Esophagus muscularis mucosa (tissue), 4 donors: Measurements from ENCODE around the gene MBD1. TPM values are rescaled to one million over a fixed set of nuclear protein-coding genes. Genes with fewer than 3 reads are reported as not detected.
A peak's percentile ranks its signal among the peaks of the same experiment; 100 is the strongest.

Experiments
- DNase-seq: peaks from one replicate; pipeline ENCODE4 v3.0.0-alpha.2; 2017; ENCODE audit errors: extremely low spot score
- H3K27ac ChIP-seq, 4 donors: fragments of 200-600 bp; sonication (generic); replicated peaks in 1 of 4; 1 replicate in 3 of 4; 2 replicates in 1 of 4; pipeline ENCODE4 v1.5.1; 2016 to 2019; ENCODE audit warnings: mild to moderate bottlenecking in 1 of 4
- H3K27me3 ChIP-seq, 4 donors: fragments of 200-600 bp; sonication (generic); one replicate each; pipeline versions ENCODE4 v1.5.1 to v1.6.0; 2016 to 2019
- H3K36me3 ChIP-seq, 4 donors: fragments of 200-600 bp; sonication (generic); one replicate each; pipeline ENCODE4 v1.5.1; 2016 to 2019
- H3K4me1 ChIP-seq, 4 donors: fragments of 200-600 bp; sonication (generic); one replicate each; pipeline ENCODE4 v1.5.1; 2016 to 2019
- H3K4me3 ChIP-seq, 4 donors: fragments of 200-600 bp; sonication (generic); 1 replicate in 2 of 4; 2 replicates in 2 of 4; pipeline ENCODE4 v1.5.1; 2016 to 2019; ENCODE audit warnings: mild to moderate bottlenecking in 4 of 4, moderate library complexity in 1 of 4
- H3K9me3 ChIP-seq, 4 donors: fragments of 200-600 bp; sonication (generic); 1 replicate in 3 of 4; 2 replicates in 1 of 4; pipeline ENCODE4 v1.5.1; 2016 to 2019
- EP300 ChIP-seq: sonication (generic); formaldehyde crosslinking; IDR thresholded peaks from one replicate; pipeline ENCODE4 v1.6.1; 2017; ENCODE audit warnings: antibody characterized with exemption
- POLR2A ChIP-seq: fragments of 450-650 bp; IDR thresholded peaks from one replicate; pipeline ENCODE4 v1.6.1; 2017; ENCODE audit warnings: antibody characterized with exemption, moderate library complexity, mild to moderate bottlenecking, low read depth
- POLR2AphosphoS5 ChIP-seq, 2 donors: sonication (generic); formaldehyde crosslinking; IDR thresholded peaks; one replicate each; pipeline ENCODE4 v1.6.1; 2017; ENCODE audit warnings: antibody characterized with exemption in 2 of 2
- WGBS: methylation state at CpG from one replicate; pipeline ENCODE4 v1.1.5; 2018; 5-methylcytosine and 5-hydroxymethylcytosine counted together
- intact Hi-C: fragments of 100-400 bp; cut with DNase I; formaldehyde crosslinking; loops from one replicate; pipeline ENCODE4 v1.15.1; 2023
- total RNA-seq, 4 donors: library from RNA; depleted of rRNA; stranded (reverse); fragments of >200 nt; gene quantifications; one replicate each; pipeline versions ENCODE4 v1.1.0 to v1.2.1, GENCODE V29; 2016
- TF ChIP-seq, protein P1 (sequence below), 3 experiments: fragments of 200-600 bp in 2 of 3; fragments of 450-650 bp in 1 of 3; sonication (generic) in 2 of 3; IDR thresholded peaks; one replicate each; pipeline ENCODE4 v1.5.1; 2017 to 2019; ENCODE audit warnings: antibody characterized with exemption in 3 of 3, mild to moderate bottlenecking in 2 of 3, moderate library complexity in 1 of 3

The MBD1 gene
- total RNA-seq, 4 donors from 2014 or later: 65.6 to 101 (median 79.8) TPM

DNA sequence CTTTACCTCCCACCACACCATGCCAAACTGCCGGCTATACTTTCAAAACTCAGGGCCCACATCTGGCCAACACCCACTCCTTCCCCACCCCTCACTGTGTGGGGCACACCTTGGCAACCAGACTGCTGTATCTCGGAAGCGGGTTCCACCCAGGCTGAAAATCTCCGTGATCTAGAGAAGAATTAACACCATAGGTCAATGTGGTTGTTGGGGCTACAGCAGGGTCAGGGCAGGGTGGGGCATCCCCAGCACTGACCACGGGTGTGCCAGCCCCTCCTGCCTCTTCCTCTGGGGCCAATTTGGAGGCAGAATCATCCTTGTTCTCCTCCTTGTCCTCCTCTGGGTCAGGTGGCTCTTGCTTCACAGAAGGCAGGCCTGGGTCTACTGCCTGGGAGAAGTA, 8.8 kb downstream of the MBD1 start:
- no peak overlapping the region for H3K27ac ChIP-seq
- H3K36me3 ChIP-seq: peaks cover 66 to 86% (median 85%) of the 10 kb centered on the region in 4 donors
- H3K27me3 ChIP-seq: no peaks in the 10 kb centered on the region
- no peak for DNase-seq
- TF ChIP-seq POLR2A (no peak), EP300 (no peak), POLR2AphosphoS5 (IDR thresholded peaks at IDR 0.05) (no peak)
- TF ChIP-seq, protein P1, sequence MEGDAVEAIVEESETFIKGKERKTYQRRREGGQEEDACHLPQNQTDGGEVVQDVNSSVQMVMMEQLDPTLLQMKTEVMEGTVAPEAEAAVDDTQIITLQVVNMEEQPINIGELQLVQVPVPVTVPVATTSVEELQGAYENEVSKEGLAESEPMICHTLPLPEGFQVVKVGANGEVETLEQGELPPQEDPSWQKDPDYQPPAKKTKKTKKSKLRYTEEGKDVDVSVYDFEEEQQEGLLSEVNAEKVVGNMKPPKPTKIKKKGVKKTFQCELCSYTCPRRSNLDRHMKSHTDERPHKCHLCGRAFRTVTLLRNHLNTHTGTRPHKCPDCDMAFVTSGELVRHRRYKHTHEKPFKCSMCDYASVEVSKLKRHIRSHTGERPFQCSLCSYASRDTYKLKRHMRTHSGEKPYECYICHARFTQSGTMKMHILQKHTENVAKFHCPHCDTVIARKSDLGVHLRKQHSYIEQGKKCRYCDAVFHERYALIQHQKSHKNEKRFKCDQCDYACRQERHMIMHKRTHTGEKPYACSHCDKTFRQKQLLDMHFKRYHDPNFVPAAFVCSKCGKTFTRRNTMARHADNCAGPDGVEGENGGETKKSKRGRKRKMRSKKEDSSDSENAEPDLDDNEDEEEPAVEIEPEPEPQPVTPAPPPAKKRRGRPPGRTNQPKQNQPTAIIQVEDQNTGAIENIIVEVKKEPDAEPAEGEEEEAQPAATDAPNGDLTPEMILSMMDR (IDR thresholded peaks at IDR 0.05): no peak
- H3K4me3 ChIP-seq: no peak overlapping the region
- WGBS: 87% methylated on average over 5 of the region's 5 CpGs
- intact Hi-C loops: no loop called here
- H3K9me3 ChIP-seq: no peaks in the 10 kb centered on the region
- peaks cover 0 to 9% (median 5%) of the 10 kb centered on the region in 4 donors for H3K4me1 ChIP-seq

DNA sequence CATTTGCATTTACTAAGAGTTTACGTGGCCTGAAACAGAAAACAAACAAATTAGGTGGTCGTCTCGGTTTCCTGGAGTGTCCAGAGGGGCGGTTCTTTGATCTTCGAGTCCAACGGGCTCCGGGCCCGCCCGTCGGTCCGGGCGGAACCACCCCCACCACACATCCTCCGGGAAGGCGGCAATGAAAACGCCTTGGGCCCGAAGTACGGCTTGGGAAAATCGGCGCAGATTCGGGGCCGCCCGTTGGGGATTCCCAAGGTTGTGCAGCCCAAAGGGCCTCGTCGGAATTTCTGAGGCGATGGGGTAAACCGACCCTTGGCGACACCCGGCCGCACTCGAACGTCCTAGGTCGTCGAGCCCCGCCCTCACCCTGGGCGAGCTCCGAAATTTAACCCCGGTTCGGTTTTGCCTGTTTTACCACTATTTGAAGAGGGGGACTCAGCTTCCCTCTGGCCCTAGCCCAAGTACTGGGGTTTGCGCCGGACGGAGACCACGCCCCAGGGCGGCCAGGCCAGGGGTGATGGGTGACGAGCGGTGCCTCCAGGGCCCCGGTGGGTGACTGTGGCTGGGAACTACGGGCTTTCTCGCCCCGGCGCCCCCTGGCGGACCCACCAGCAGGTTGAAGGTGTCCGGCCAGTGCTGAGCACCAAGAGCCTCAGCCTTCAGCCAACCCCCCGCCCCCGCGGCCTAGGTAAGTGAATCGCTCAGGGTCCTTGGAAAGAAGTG, 13.1 kb downstream of the MBD1 start:
- DNase-seq: no peak
- 18% methylated on average over 26 of the region's 56 CpGs for WGBS
- Histone ChIP-seq H3K4me3 (peak overlapping the region; percentile 54 to 60 (median 58)), H3K27me3 (no peaks in the 10 kb centered on the region), H3K9me3 (no peaks in the 10 kb centered on the region), H3K4me1 (peaks cover 5 to 27% (median 23%) of the 10 kb centered on the region in 4 donors), H3K36me3 (peaks cover 29 to 44% (median 43%) of the 10 kb centered on the region in 4 donors), H3K27ac (peak overlapping the region; percentile 56 to 82 (median 77))
- intact Hi-C loops: no loop called here
- TF ChIP-seq EP300: no peak
- TF ChIP-seq, protein P1 (IDR thresholded peaks at IDR 0.05): peak; percentile 61 to 78 (median 63)
- TF ChIP-seq POLR2AphosphoS5 (IDR thresholded peaks at IDR 0.05): peak; percentile 38 to 63

DNA sequence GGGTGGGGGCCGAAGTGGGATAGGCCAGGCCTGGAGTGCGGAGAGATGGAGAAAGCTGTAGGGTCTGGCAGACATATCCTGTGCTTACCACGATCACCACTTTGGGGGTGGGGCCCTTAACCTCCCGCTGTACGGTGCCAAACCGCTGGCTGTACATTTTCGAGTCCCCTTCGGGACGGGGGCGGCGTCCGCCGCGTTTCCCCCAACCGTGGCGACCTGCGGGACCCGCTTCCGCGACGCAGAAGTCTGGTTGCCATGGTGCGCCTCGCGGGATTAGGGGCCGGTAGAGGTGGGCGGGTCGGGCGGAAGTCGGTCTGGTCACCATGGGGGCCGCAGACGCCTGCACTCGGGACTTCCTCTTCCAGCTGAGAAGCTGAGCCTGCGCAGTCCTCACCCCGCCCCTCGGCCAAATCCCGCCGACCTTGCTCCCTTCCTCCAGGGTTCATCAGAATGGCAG, 15.0 kb downstream of the MBD1 start, which contains the start of gene CFAP53:
CFAP53 (minus strand) TSS at position 248 of the 457 bp plus-strand sequence; CDS start at position 157, 91 bp downstream.
- Histone ChIP-seq H3K27me3 (no peaks in the 10 kb centered on the region), H3K36me3 (peaks cover 10 to 25% (median 24%) of the 10 kb centered on the region in 4 donors), H3K9me3 (no peaks in the 10 kb centered on the region), H3K4me1 (peaks cover 5 to 27% (median 23%) of the 10 kb centered on the region in 4 donors), H3K4me3 (peak within 1 kb of the TSS; percentile 67 to 75 (median 68)), H3K27ac (peak within 1 kb of the TSS in 2 of 4 donors; percentile 6 to 21)
- intact Hi-C loops: no loop called here
- WGBS: under 1% methylated on average over 24 of the region's 37 CpGs
- TF ChIP-seq EP300 (no peak), POLR2AphosphoS5 (IDR thresholded peaks at IDR 0.05) (peak; percentile 54 to 62), POLR2A (no peak)
- TF ChIP-seq, protein P1 (IDR thresholded peaks at IDR 0.05): peak in 1 of 3 experiments; percentile 5
- DNase-seq: peak; percentile 98

DNA sequence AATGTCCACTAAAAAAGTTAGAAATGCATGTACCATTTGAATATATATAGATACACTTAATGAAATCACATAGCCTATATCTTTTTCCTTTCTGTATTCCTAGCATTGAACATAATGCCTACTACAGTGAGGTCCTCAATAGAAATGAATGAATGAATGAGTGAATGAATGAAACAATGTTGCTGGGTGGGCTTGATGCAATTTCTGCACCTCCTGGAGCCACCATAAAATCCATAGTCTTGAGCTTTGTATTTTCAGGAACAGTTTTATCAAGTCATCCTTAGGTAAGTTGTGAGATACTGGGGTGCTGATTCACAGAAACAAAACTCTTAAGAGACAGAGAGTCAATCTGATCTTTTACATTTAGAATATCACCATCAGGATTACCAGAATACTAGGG, 18.3 kb downstream of the MBD1 start:
- TF ChIP-seq EP300: no peak
- Histone ChIP-seq H3K9me3 (no peaks in the 10 kb centered on the region), H3K36me3 (no peaks in the 10 kb centered on the region), H3K27ac (no peak overlapping the region), H3K4me1 (peaks cover 5 to 22% (median 20%) of the 10 kb centered on the region in 4 donors), H3K27me3 (no peaks in the 10 kb centered on the region), H3K4me3 (no peak overlapping the region)
- intact Hi-C loops: no loop called here
- DNase-seq: no peak

DNA sequence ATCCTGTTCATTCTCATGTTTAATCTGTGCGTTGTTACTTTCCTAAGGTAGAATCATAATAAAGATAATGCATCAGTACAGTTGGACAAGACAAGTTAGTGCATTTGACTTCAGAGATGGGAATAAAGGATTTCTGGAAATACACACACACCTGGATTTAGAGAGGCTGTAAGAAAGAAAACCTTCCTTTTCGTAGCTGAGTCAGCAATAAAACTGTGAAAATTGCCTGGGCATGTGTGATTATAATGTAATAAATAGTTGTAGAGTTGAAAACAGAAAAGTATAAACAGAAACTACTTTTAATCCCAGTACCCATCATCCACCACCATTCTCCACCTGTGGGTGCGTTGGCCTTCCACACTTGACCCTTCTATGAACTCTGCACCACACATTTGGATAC, 30.4 kb downstream of the MBD1 start:
- Histone ChIP-seq H3K36me3 (no peaks in the 10 kb centered on the region), H3K4me1 (no peaks in the 10 kb centered on the region), H3K27me3 (no peaks in the 10 kb centered on the region), H3K9me3 (no peaks in the 10 kb centered on the region), H3K27ac (no peak overlapping the region), H3K4me3 (no peak overlapping the region)
- no peak for DNase-seq
- WGBS: 78% methylated on average over 3 of the region's 3 CpGs
- TF ChIP-seq EP300 (no peak), POLR2A (no peak), POLR2AphosphoS5 (IDR thresholded peaks at IDR 0.05) (no peak)
- intact Hi-C loops: no loop called here
